Effector memory CD8-positive, alpha-beta T cell (primary cell): Measurements from ENCODE around the gene N4BP2L2.

Experiments used
- ATAC-seq: fragments of 150-1000 bp; cut with Tn5 transposase; replicated peaks from 2 replicates; pipeline ENCODE4 v1.10.0; 2021; ENCODE audit warnings: mild to moderate bottlenecking, moderate library complexity
- DNase-seq, 3 experiments: peaks; one replicate each; pipeline ENCODE4 v3.0.0; 2021
- H3K27ac Mint-ChIP-seq, 2 donors: one replicate each; pipeline ENCODE4 v1.8.0; 2022; ENCODE audit warnings: mild to moderate bottlenecking in 2 of 2, mixed read lengths in 2 of 2, moderate library complexity in 2 of 2
- H3K27me3 Mint-ChIP-seq, 2 donors: one replicate each; pipeline ENCODE4 v1.8.0; 2022; ENCODE audit warnings: mixed read lengths in 2 of 2
- H3K36me3 Mint-ChIP-seq: one replicate; pipeline ENCODE4 v1.8.0; 2022; ENCODE audit warnings: mild to moderate bottlenecking, moderate library complexity, mixed read lengths; ENCODE audit not compliant: insufficient read depth
- H3K4me1 Mint-ChIP-seq, 2 donors: one replicate each; pipeline ENCODE4 v1.8.0; 2022; ENCODE audit warnings: low read depth in 2 of 2, mixed read lengths in 2 of 2
- H3K4me3 Mint-ChIP-seq, 2 donors: one replicate each; pipeline ENCODE4 v1.8.0; 2022; ENCODE audit warnings: mild to moderate bottlenecking in 2 of 2, mixed read lengths in 2 of 2, moderate library complexity in 2 of 2
- H3K9me3 Mint-ChIP-seq, 2 donors: one replicate each; pipeline ENCODE4 v1.8.0; 2022; ENCODE audit warnings: mixed read lengths in 2 of 2

N4BP2L2 gene

GRCh38 chr13:32426191-32426989 is 112.2 kb downstream of the N4BP2L2 start:
- DNase-seq = peak; percentile 43 to 49 (median 46)
- Mint-ChIP-seq H3K4me3 (peak overlapping the region; percentile 93 to 97), H3K4me1 (peaks cover 36 to 59% of the 10 kb centered on the region in 2 donors), H3K27ac (peak overlapping the region; percentile 97 to 99), H3K9me3 (no peaks in the 10 kb centered on the region), H3K27me3 (no peaks in the 10 kb centered on the region), H3K36me3 (peaks cover 54% of the 10 kb centered on the region)
- peak; percentile 56 for ATAC-seq

GRCh38 chr13:32425158-32425557 is 113.4 kb downstream of the N4BP2L2 start:
- Mint-ChIP-seq H3K9me3 (no peaks in the 10 kb centered on the region), H3K4me1 (peaks cover 35 to 57% of the 10 kb centered on the region in 2 donors), H3K36me3 (peaks cover 60% of the 10 kb centered on the region), H3K4me3 (peak overlapping the region; percentile 93 to 97), H3K27me3 (no peaks in the 10 kb centered on the region), H3K27ac (peak overlapping the region; percentile 97 to 99)
- DNase-seq (no peak), ATAC-seq (no peak)

GRCh38 chr13:32423592-32423991 is 115.0 kb downstream of the N4BP2L2 start:
- Mint-ChIP-seq H3K4me3 (no peak overlapping the region), H3K27ac (peak overlapping the region in 1 of 2 donors; percentile 26), H3K4me1 (peaks cover 31 to 51% of the 10 kb centered on the region in 2 donors), H3K36me3 (peaks cover 59% of the 10 kb centered on the region), H3K9me3 (peaks cover 0 to 2% of the 10 kb centered on the region in 2 donors), H3K27me3 (no peaks in the 10 kb centered on the region)
- ATAC-seq (no peak), DNase-seq (no peak)

- Mint-ChIP-seq H3K9me3 (peaks cover 0 to 2% of the 10 kb centered on the region in 2 donors), H3K4me3 (no peak overlapping the region), H3K27ac (no peak overlapping the region), H3K4me1 (peaks cover 12 to 42% of the 10 kb centered on the region in 2 donors), H3K36me3 (peaks cover 26% of the 10 kb centered on the region), H3K27me3 (no peaks in the 10 kb centered on the region)
- no peak for ATAC-seq
- DNase-seq = no peak
These were observed 118.7 kb downstream of the N4BP2L2 start for GRCh38 chr13:32419862-32420261.

GRCh38 chr13:32417995-32418394 is 120.6 kb downstream of the N4BP2L2 start:
- H3K4me3 Mint-ChIP-seq = no peak overlapping the region
- H3K36me3 Mint-ChIP-seq = peaks cover 11% of the 10 kb centered on the region
- peaks cover 0 to 2% of the 10 kb centered on the region in 2 donors for H3K9me3 Mint-ChIP-seq
- no peak for ATAC-seq
- H3K27me3 Mint-ChIP-seq = no peaks in the 10 kb centered on the region
- H3K4me1 Mint-ChIP-seq = peaks cover 3 to 30% of the 10 kb centered on the region in 2 donors
- DNase-seq = no peak
- H3K27ac Mint-ChIP-seq = peak overlapping the region in 1 of 2 donors; percentile 38

- no peaks in the 10 kb centered on the region for H3K27me3 Mint-ChIP-seq
These were observed 123.6 kb downstream of the N4BP2L2 start for GRCh38 chr13:32415019-32415418.

GRCh38 chr13:32414580-32414979 is 124.0 kb downstream of the N4BP2L2 start:
- peak overlapping the region; percentile 32 to 58 for H3K27ac Mint-ChIP-seq
- DNase-seq = no peak
- H3K27me3 Mint-ChIP-seq = no peaks in the 10 kb centered on the region
- no peak overlapping the region for H3K4me3 Mint-ChIP-seq
- no peak for ATAC-seq
- H3K9me3 Mint-ChIP-seq = no peaks in the 10 kb centered on the region
- peaks cover 7 to 26% of the 10 kb centered on the region in 2 donors for H3K4me1 Mint-ChIP-seq
- H3K36me3 Mint-ChIP-seq = peaks cover 4% of the 10 kb centered on the region

More at GRCh38 chr13:32415019-32415418, 123.6 kb downstream of the N4BP2L2 start:
- ATAC-seq (peak; percentile 75), DNase-seq (peak in 1 of 3 experiments; percentile 18)
- H3K4me1 Mint-ChIP-seq = peaks cover 4 to 22% of the 10 kb centered on the region in 2 donors
- H3K27ac Mint-ChIP-seq = peak overlapping the region in 1 of 2 donors; percentile 58
- peaks cover 0 to under 1% of the 10 kb centered on the region in 2 donors for H3K9me3 Mint-ChIP-seq
- H3K36me3 Mint-ChIP-seq = peaks cover 1% of the 10 kb centered on the region
- H3K4me3 Mint-ChIP-seq = no peak overlapping the region

GRCh38 chr13:32413284-32413683 is 125.3 kb downstream of the N4BP2L2 start:
- H3K27ac Mint-ChIP-seq = no peak overlapping the region
- H3K36me3 Mint-ChIP-seq = peaks cover 4% of the 10 kb centered on the region
- ATAC-seq (no peak), DNase-seq (no peak)
- no peaks in the 10 kb centered on the region for H3K9me3 Mint-ChIP-seq
- peaks cover 18 to 31% of the 10 kb centered on the region in 2 donors for H3K4me1 Mint-ChIP-seq
- H3K27me3 Mint-ChIP-seq = no peaks in the 10 kb centered on the region
- no peak overlapping the region for H3K4me3 Mint-ChIP-seq

GRCh38 chr13:32409561-32410421 is 128.8 kb downstream of the N4BP2L2 start:
- Mint-ChIP-seq H3K27me3 (no peaks in the 10 kb centered on the region), H3K4me3 (no peak overlapping the region), H3K36me3 (peaks cover 27% of the 10 kb centered on the region), H3K4me1 (peaks cover 19 to 22% of the 10 kb centered on the region in 2 donors), H3K27ac (peak overlapping the region in 1 of 2 donors; percentile 59), H3K9me3 (no peaks in the 10 kb centered on the region)
- DNase-seq = no peak
- no peak for ATAC-seq

GRCh38 chr13:32409001-32409313 is 129.6 kb downstream of the N4BP2L2 start:
- Mint-ChIP-seq H3K4me3 (no peak overlapping the region), H3K27ac (peak overlapping the region; percentile 74 to 82), H3K27me3 (no peaks in the 10 kb centered on the region), H3K9me3 (no peaks in the 10 kb centered on the region), H3K4me1 (peaks cover 19 to 22% of the 10 kb centered on the region in 2 donors), H3K36me3 (peaks cover 35% of the 10 kb centered on the region)
- DNase-seq (no peak), ATAC-seq (no peak)

- Mint-ChIP-seq H3K27ac (peak overlapping the region; percentile 74 to 82), H3K4me1 (peaks cover 19 to 22% of the 10 kb centered on the region in 2 donors), H3K4me3 (no peak overlapping the region), H3K9me3 (no peaks in the 10 kb centered on the region), H3K27me3 (no peaks in the 10 kb centered on the region), H3K36me3 (peaks cover 39% of the 10 kb centered on the region)
- ATAC-seq (no peak), DNase-seq (no peak)
These were observed 130.1 kb downstream of the N4BP2L2 start for GRCh38 chr13:32408296-32409000.

- H3K36me3 Mint-ChIP-seq = peaks cover 42% of the 10 kb centered on the region
- H3K27me3 Mint-ChIP-seq = no peaks in the 10 kb centered on the region
- ATAC-seq (no peak), DNase-seq (no peak)
- H3K9me3 Mint-ChIP-seq = no peaks in the 10 kb centered on the region
- H3K4me1 Mint-ChIP-seq = peaks cover 19 to 22% of the 10 kb centered on the region in 2 donors
- no peak overlapping the region for H3K4me3 Mint-ChIP-seq
- H3K27ac Mint-ChIP-seq = peak overlapping the region; percentile 74 to 82
These were observed 130.7 kb downstream of the N4BP2L2 start for GRCh38 chr13:32407854-32408253.

- Mint-ChIP-seq H3K27ac (no peak overlapping the region), H3K27me3 (no peaks in the 10 kb centered on the region), H3K9me3 (no peaks in the 10 kb centered on the region), H3K36me3 (peaks cover 55% of the 10 kb centered on the region), H3K4me1 (peaks cover 1 to 2% of the 10 kb centered on the region in 2 donors), H3K4me3 (no peak overlapping the region)
- DNase-seq (no peak), ATAC-seq (no peak)
These were observed 135.5 kb downstream of the N4BP2L2 start for GRCh38 chr13:32403108-32403507.
